ENCODE data around the gene ROR2.

The ROR2 gene

DNA sequence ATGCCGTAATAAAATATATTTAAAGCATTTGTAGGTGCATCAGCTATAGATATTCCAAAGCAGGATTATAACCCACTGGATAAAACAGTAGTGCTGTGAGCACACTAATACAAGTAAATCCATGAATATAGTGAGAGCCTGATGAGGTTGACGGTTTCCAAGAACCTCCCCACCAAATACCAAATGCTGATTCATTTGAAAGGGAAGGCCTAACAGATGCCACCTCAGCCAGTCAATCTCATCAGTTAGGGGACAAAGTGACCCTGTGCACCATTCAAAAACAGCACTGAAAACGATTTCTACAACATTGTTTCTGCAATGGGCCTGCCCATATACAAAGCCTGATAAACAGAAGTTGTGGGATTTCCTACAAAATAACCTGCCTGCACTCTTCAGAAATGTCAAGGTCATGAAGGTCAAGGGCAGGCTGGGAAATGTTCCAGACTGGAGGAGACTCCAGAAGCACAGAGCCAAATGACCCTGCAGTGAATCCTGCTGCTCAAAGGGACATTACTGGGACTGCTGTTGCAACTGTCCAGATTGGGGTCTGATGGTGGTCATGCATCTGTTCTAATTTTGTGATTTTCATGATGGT lies 69.6 kb downstream of the ROR2 start:
- DNase-seq, result no peak

- DNase-seq, result no peak
Observed at GRCh38 chr9:91879231-91879630, 70.8 kb downstream of the ROR2 start.

DNA sequence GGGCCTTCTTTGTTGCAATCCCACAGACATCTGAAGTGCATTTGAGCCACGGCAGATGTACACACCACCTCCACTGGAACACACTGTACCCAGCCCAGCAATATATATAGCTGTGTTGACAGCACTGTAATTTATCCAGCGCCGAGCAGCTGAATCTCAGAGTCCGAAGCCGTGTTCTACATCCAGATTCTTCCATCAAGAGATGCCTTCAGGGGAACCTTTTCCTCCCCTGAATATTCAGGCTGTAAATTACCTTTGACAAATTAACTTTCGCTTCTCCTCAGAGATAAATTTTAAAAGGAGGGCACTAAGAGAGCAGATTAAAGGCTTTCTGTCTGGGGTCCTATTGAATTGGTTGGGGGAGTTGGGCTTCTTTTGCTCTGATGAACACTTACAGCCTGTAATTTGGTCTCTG lies 76.4 kb downstream of the ROR2 start:
- DNase-seq, result no peak

DNA sequence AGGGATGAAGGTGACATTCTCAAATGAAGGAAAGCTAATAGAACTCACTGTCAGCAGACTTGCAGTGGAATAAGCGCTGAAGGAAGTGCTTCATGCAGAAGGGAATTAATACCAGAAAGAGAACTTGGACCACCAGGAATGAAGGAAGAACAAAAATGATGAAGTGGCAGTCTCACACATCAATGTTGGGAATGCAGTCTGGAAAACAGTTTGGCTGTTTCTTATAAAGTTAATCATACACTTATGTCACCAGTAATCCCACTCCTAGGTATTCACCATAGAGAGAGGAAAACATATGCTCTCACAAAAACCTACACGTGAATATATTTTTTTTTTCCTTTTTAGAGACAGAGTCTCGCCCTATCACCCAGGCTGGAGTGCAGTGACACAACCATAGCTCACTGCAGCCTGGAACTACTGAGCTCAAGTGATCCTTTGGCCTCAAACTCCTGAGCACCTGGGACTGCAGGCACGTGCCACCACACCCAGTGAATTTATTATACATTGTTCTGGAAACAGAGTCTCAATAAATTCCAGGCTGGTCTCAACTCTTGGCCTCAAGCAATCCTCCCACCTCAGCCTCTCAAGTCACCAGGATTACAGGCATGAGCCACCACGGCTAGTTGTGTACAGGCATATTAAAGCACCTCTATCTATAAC lies 81.2 kb downstream of the ROR2 start:
- DNase-seq, result no peak

DNA sequence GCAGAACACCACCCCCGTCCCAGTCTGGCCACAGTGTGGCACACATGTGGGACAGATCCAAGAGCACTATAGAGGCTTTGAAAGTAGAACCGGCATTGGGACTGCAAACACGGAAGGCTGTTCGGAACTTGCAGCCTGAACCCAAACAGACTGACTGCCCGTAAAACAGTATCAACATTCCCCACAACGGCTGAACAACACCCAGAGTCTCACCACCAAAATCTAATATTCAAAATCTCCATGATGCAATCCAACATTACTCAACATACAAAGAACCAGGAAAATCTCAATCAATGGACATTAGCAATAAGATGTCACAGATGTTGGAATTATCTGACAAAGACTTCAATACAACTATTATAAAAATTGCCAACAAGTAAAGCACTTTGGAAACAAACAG lies 82.3 kb downstream of the ROR2 start:
- DNase-seq, result no peak

GRCh38 chr9:91865041-91865440 lies 85.0 kb downstream of the ROR2 start:
- no peak for DNase-seq

GRCh38 chr9:91864380-91864779 lies 85.6 kb downstream of the ROR2 start:
- DNase-seq, result no peak

DNA sequence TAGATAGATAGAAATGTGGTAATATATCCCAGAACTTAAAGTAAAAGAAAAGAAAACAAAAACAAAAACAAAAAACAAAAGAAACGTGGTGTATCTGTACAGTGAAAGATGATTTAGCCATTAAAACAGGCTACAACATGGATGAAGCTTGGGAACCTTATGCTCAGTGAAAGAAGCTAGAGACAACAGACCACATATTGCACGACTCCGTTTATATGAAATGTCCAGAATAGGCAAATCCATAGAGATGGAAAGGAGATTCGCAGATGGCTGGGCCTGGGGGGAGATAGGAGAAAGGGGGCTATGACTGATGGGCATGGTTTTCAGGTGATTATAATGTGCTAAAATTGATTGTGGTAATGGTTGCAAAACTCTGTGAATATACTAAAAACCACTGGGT lies 86.6 kb downstream of the ROR2 start:
- DNase-seq, result no peak

- peak; percentile 15 for DNase-seq
Observed at GRCh38 chr9:91858213-91859030, 91.6 kb downstream of the ROR2 start.

GRCh38 chr9:91857291-91858212 lies 92.5 kb downstream of the ROR2 start:
- peak; percentile 68 for DNase-seq

DNA sequence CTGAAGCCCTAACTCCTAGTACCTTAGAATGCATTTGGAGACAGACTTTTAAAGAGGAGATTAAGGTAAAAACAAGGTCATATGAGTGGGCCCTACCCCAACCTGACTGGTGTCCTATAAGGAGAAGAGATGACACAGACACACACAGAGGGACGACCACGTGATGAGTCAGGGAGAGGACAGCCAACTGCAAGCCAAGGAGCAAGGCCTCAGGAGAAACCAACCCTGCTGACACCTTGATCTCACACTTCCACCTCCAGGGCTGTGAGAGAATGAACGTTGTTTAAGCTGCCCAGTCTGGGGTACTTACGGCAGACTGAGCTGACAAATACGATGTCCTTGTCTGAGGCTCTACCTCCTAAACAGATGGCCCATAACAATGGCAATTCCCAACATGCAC lies 93.6 kb downstream of the ROR2 start:
- DNase-seq, result no peak

- DNase-seq, result no peak
Observed at GRCh38 chr9:91855196-91855595, 94.8 kb downstream of the ROR2 start.

- no peak for DNase-seq
Observed at GRCh38 chr9:91852801-91853347, 97.2 kb downstream of the ROR2 start.

GRCh38 chr9:91849694-91850093 lies 100.3 kb downstream of the ROR2 start:
- DNase-seq, result no peak

DNA sequence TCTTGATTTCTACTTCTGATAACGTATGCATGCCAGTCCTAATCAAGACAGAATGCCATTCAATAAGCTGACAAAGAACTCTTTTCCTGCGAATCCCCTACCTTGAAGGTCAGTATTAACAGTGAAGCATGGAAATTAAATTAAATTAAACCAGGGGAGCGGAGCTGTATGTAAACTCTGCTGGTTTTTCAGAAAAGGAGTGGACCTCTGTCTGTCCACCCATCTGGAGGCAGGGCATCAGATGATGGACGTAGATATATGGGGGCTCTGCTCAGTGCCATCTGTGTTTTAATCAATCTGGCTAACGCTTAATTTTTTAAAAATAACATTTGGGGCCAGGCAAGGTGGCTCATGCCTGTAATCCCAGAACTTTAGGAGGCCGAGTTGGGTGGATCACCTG lies 101.9 kb downstream of the ROR2 start:
- no peak for DNase-seq

DNA sequence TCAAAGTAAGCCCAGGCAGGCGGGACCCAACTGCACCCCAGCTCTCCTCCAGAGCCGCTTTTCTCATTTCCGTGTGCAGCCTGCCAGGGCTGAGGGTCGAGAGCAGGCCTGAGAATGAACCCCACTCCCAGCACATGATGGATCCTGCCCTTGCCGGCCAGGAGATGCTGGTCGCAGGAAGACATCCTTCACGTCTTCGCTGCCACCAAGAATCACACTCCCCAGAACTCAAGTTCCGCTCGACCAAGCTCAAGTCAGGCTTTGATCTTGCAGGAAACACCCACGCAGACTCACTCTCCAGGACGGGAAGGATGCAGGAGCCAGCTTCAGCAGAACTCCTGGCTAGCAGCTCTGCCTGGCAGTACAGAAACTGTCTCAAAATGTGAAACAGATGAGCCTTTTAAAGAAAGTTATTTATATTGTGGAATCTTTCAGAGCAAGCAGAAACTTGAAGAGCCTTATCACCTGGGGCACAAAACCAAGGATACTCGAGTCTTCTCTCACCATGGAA lies 102.4 kb downstream of the ROR2 start:
- DNase-seq, result peak; percentile 54

- no peak for DNase-seq
Observed at GRCh38 chr9:91845879-91846278, 104.1 kb downstream of the ROR2 start.

DNA sequence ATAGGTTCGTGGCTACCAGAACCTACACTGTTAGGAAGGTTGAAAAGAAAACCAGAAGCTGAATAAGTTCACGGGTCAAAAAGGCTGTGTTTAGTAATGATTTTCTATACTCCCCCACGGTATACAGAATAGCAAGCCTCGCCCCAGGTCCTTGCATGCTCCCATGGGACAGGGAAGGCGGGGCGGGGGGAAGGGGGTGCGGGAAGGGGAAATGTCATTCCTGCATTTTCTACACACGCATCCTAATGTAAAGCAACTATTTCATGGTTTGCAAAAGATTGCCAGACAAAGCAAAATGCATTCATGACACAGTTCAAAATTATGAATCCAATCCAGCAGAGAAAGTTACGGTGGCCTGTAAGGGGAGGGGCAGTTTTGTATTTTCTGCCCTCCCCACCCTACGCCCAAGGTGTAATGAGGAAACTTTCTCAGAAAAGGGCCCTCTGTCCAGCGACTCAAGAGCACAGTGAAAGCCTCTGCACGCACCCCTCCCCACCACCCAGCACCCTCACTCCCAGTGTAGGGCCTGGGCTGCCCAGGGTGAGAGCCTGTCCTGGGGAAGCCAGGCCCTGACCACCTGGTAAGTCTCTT lies 105.2 kb downstream of the ROR2 start:
- no peak for DNase-seq

GRCh38 chr9:91844190-91844589 lies 105.8 kb downstream of the ROR2 start:
- peak; percentile 61 for DNase-seq

DNA sequence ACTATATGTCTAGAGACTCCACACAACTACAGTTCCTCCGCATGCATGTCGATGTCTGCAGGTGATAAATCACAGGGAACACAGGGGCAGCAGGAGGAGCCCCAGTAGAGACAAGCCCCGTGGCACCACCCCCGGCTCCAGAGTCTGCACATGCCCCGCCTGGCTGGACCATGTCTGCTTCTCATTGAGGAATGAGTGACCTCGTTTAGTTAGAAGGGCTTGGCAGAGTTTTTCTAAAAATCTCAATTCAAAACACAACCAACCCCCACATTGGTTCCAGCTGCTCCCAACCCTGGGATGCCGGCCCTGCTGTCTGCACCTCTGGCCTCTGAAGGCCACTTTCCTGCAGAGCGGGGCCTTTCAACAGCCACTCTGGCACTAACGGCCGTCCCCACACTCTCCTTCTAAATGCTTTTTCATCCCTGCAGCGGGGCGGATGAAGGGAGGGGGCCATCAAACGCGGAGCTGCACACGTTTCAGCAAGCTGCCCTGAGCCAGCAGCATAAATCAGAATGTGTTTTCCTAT lies 106.3 kb downstream of the ROR2 start:
- DNase-seq, result peak; percentile 72

GRCh38 chr9:91843093-91843492 lies 106.9 kb downstream of the ROR2 start:
- no peak for DNase-seq

Data from right kidney (tissue), 1 donor.